ENCODE results near the gene HOXC9.

The HOXC9 gene

GRCh38 chr12:53963434-53964314, 36.3 kb upstream of the HOXC9 start:
- DNase-seq, result no peak

GRCh38 chr12:53964315-53964713, 35.6 kb upstream of the HOXC9 start:
- no peak for DNase-seq

GRCh38 chr12:53965281-53966084, 34.5 kb upstream of the HOXC9 start:
- no peak for DNase-seq

- no peak for DNase-seq
Observed at GRCh38 chr12:53966085-53966384, 33.9 kb upstream of the HOXC9 start.

- DNase-seq, result no peak
Observed at GRCh38 chr12:53966385-53967133, 33.4 kb upstream of the HOXC9 start.

GRCh38 chr12:53967421-53967925, 32.5 kb upstream of the HOXC9 start:
- no peak for DNase-seq

- no peak for DNase-seq
Observed at GRCh38 chr12:53968214-53969127, 31.5 kb upstream of the HOXC9 start.

GRCh38 chr12:53969588-53970259, 30.2 kb upstream of the HOXC9 start:
- DNase-seq, result no peak

GRCh38 chr12:53970451-53970850, 29.5 kb upstream of the HOXC9 start:
- no peak for DNase-seq

- no peak for DNase-seq
Observed at GRCh38 chr12:53971129-53971528, 28.8 kb upstream of the HOXC9 start.

- no peak for DNase-seq
Observed at GRCh38 chr12:53971686-53972085, 28.3 kb upstream of the HOXC9 start.

- DNase-seq, result no peak
Observed at GRCh38 chr12:53972152-53972702, 27.7 kb upstream of the HOXC9 start.

GRCh38 chr12:53972722-53973235, 27.2 kb upstream of the HOXC9 start, which contains the start of gene HOXC11:
Gene HOXC11, plus strand, starts transcription at chr12:53973126. Its CDS starts 116 bp downstream, at chr12:53973242.
- no peak for DNase-seq

- DNase-seq, result no peak
Observed at GRCh38 chr12:53973236-53974042, 26.5 kb upstream of the HOXC9 start.

- no peak for DNase-seq
Observed at GRCh38 chr12:53974084-53975063, 25.6 kb upstream of the HOXC9 start, which contains the start of gene HOTAIR. Gene HOTAIR, minus strand, starts transcription at chr12:53974954.

- no peak for DNase-seq
Observed at GRCh38 chr12:53975064-53975471, 24.9 kb upstream of the HOXC9 start.

- no peak for DNase-seq
Observed at GRCh38 chr12:53975479-53976152, 24.3 kb upstream of the HOXC9 start.

Data from NCI-H2107 (cell line).